Measurements from ENCODE around the gene ABHD5. TPM values are rescaled to one million over a fixed set of nuclear protein-coding genes. Genes with fewer than 3 reads are reported as not detected.

ABHD5 gene
- total and polyA plus RNA-seq, 10 of the 15 experiments (the other 5 are each of a cell fraction or from before 2014, with no cell fraction given) = 5.5 to 24.4 (median 9.5) TPM

DNA sequence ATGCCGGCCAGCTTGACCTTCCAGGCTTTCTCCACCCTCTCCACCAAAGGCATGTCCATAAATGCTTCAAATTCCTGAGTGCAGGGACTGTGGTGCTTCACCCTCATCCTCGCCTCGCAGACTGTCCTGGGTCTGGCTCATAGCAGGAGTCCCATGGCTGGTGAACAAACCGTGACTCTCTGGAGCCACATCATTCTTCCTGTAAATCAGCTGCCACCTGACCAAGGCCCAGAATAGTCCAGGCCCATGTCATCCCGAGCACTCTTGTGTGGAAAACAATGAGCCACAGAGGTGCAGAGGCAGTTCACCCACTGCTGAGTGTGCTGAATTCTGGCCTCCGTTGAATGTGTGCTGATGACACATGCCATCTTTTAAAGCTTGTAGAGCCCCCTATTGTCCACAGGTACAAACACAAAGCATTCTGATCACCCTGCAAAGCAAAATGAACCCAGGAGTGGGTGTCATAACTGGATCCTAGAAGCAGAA is 68.6 kb downstream of the ABHD5 start:
- no peak overlapping the region for H2AFZ ChIP-seq (ENCODE audit: control insufficient read depth, low read depth, low read length)

More for the DNA sequence above, 68.6 kb downstream of the ABHD5 start:
- 22% methylated on average over 6 of the region's 6 CpGs for WGBS (ENCODE audit: insufficient coverage, insufficient replicate concordance, low lambda C conversion rate, missing lambda C conversion rate)
- H3K27me3 ChIP-seq (replicated peaks in 1 of 2; ENCODE audit: control insufficient read depth in 2 of 2, insufficient read depth in 2 of 2, low read length in 1 of 2) = no peaks in the 10 kb centered on the region; a peak in 1 of 4 replicates
- no peaks in the 10 kb centered on the region for H3K79me2 ChIP-seq (ENCODE audit: control insufficient read depth, insufficient read depth, low read length)
- ChIA-PET SMC1A (ENCODE audit: uncharacterized antibody, unreplicated experiment) (no interaction called here), POLR2A (no interaction called here), CTCF (interaction anchor here (0.9 to 1.4 kb wide), 3 partner anchors 9 to 201 kb away, joined by 3 to 6 read pairs (median 4); no protein-coding TSS in a partner anchor), RAD21 (ENCODE audit: unreplicated experiment) (interaction anchor here (0.9 kb wide), 1 partner anchor 215 kb away, joined by 3 read pairs; no protein-coding TSS in a partner anchor)
- ATAC-seq = peak; percentile 67
- FAIRE-seq = no peak
- TF ChIP-seq CTCF (IDR thresholded peaks at IDR 0.05 in 2 of 3, conservative IDR thresholded peaks at IDR 0.05 in 1 of 3; ENCODE audit: control insufficient read depth in 2 of 3, extremely low read depth in 1 of 3, insufficient read depth in 1 of 3, low read depth in 3 of 3, low read length in 3 of 3) (peak; percentile 15 to 34 (median 16); a peak in 2 of 6 replicates), ZNF384 (IDR thresholded peaks at IDR 0.05; ENCODE audit: borderline replicate concordance, low read depth, low read length) (no peak), KAT2A (conservative IDR thresholded peaks at IDR 0.05; ENCODE audit: control insufficient read depth, low read depth, low read length) (no peak), RAD21 (IDR thresholded peaks at IDR 0.05; ENCODE audit: insufficient read depth, low read depth, low read length) (peak; percentile 34), RB1 (IDR thresholded peaks at IDR 0.05; ENCODE audit: borderline replicate concordance) (no peak)
- TF ChIP-seq, protein P1, sequence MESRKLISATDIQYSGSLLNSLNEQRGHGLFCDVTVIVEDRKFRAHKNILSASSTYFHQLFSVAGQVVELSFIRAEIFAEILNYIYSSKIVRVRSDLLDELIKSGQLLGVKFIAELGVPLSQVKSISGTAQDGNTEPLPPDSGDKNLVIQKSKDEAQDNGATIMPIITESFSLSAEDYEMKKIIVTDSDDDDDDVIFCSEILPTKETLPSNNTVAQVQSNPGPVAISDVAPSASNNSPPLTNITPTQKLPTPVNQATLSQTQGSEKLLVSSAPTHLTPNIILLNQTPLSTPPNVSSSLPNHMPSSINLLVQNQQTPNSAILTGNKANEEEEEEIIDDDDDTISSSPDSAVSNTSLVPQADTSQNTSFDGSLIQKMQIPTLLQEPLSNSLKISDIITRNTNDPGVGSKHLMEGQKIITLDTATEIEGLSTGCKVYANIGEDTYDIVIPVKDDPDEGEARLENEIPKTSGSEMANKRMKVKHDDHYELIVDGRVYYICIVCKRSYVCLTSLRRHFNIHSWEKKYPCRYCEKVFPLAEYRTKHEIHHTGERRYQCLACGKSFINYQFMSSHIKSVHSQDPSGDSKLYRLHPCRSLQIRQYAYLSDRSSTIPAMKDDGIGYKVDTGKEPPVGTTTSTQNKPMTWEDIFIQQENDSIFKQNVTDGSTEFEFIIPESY (IDR thresholded peaks at IDR 0.05) = no peak
- no peak overlapping the region for H3K4me3 ChIP-seq
- no TSS peak for BruUV-seq (replicated peaks)
- DNase-seq (ENCODE audit: low read depth, low spot score) = no peak
- no peak overlapping the region for H3K9ac ChIP-seq (ENCODE audit: control insufficient read depth, insufficient read depth, low read length)
- H3K9me3 ChIP-seq (replicated peaks; ENCODE audit: control insufficient read depth, insufficient read depth, low read length) = no peaks in the 10 kb centered on the region
- no peak overlapping the region for H3K4me2 ChIP-seq (ENCODE audit: control insufficient read depth, insufficient read depth)
- H3K4me1 ChIP-seq (ENCODE audit: control insufficient read depth, insufficient read depth, low read length) = no peaks in the 10 kb centered on the region
- intact Hi-C loops (cut with micrococcal nuclease; ENCODE audit: unreplicated experiment) (loop anchor here (1.0 kb wide), 1 partner anchor 215 kb away; no protein-coding TSS in a partner anchor), in situ Hi-C loops (cut with MboI) (no loop called here)
- H3K36me3 ChIP-seq (ENCODE audit: control insufficient read depth in 2 of 2, insufficient read depth in 2 of 2, low read length in 1 of 2) = no peaks in the 10 kb centered on the region
- no peaks in the 10 kb centered on the region for H4K20me1 ChIP-seq (ENCODE audit: control insufficient read depth, insufficient read depth)
- H3K27ac ChIP-seq (ENCODE audit: control insufficient read depth, insufficient read depth) = no peak overlapping the region

Measured in GM12878 (cell line).